Measurements from ENCODE around the gene BCAS3.

Gene BCAS3

DNA sequence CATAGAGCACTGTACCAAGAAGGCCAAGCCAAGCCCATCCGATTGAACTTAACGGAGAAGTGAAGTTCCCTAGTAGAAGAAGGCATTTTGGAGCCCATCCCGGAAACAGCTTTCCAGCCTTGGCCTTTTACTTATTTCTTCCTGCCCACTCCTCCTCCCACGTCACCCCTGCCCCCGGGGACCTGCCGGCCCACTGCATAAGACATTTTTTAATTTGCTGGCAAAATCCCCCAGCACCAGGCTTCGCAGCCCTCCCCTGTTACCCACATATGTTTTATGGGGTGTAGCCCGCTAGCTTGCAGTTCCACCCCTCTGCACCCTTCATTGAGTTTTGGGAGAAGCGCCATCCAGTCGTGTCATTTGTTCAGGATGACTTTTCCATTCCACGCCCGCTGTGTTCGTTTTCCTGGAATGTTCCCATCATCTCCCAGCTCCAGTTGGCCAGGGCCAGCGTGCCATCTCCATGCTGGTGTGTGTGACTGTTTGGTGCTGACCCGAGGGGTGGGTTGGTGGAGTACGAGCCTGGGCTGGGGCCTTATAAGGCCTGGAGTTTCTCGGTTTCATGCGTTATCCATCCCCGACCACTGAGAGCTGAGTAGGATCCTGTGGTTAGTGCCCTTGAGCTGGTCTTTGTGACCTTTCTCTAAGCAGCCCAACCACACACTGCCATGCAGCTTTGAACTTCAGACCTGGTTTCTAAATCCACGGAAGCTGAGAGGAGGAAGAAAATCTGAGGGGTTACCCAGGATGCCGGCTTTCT, 702.0 kb downstream of the BCAS3 start:
- H3K27ac ChIP-seq (ENCODE audit: poor library complexity, severe bottlenecking) = no peak overlapping the region
- ATAC-seq (ENCODE audit: low read depth) = no peak

DNA sequence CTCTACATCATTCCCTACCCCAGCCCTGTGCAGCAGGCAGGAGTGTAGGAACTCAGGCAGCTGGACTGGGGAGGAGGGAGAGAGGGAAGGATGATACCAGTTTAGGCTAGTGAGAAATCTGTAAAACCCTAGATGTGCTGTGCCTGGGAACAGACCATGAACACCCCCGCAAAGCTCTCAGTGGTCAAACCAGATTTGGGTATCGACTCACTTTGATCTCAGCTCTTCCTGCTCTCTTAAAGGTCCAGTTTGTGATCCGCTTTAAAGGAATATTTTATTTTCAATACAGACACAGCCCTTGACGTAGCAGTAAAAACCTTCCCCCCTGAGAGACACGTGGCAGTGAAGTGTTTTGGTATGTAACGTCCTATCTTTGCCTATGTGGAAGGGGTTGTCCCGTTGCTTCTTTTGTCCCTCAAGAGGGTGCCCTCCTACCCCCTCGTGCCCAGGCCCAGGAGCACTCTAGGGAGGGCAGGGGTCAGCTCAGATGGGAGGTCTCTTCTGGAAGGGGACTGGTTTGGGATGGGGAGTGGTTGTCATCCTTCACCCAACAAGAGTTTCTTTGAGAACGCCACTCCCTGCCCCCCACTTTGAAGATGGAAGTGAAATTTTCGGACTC, 702.7 kb downstream of the BCAS3 start:
- Histone ChIP-seq H3K27ac (ENCODE audit: poor library complexity, severe bottlenecking) (no peak overlapping the region), H3K27me3 (ENCODE audit: insufficient read depth, poor library complexity, severe bottlenecking) (no peaks in the 10 kb centered on the region), H3K9me3 (ENCODE audit: severe bottlenecking) (no peaks in the 10 kb centered on the region), H3K4me3 (ENCODE audit: severe bottlenecking) (no peak overlapping the region), H3K36me3 (ENCODE audit: low read depth) (no peaks in the 10 kb centered on the region), H3K4me1 (ENCODE audit: insufficient read depth, poor library complexity, severe bottlenecking) (no peaks in the 10 kb centered on the region)
- DNase-seq (ENCODE audit: low spot score) (no peak), ATAC-seq (ENCODE audit: low read depth) (no peak)
- TF ChIP-seq CTCF (IDR thresholded peaks at IDR 0.05; ENCODE audit: poor library complexity, severe bottlenecking) = no peak

More for the DNA sequence above, 702.0 kb downstream of the BCAS3 start:
- Histone ChIP-seq H3K36me3 (ENCODE audit: low read depth) (no peaks in the 10 kb centered on the region), H3K4me3 (ENCODE audit: severe bottlenecking) (no peak overlapping the region), H3K27me3 (ENCODE audit: insufficient read depth, poor library complexity, severe bottlenecking) (no peaks in the 10 kb centered on the region), H3K4me1 (ENCODE audit: insufficient read depth, poor library complexity, severe bottlenecking) (no peaks in the 10 kb centered on the region), H3K9me3 (ENCODE audit: severe bottlenecking) (no peaks in the 10 kb centered on the region)
- no peak for TF ChIP-seq CTCF (IDR thresholded peaks at IDR 0.05; ENCODE audit: poor library complexity, severe bottlenecking)
- no peak for DNase-seq (ENCODE audit: low spot score)

DNA sequence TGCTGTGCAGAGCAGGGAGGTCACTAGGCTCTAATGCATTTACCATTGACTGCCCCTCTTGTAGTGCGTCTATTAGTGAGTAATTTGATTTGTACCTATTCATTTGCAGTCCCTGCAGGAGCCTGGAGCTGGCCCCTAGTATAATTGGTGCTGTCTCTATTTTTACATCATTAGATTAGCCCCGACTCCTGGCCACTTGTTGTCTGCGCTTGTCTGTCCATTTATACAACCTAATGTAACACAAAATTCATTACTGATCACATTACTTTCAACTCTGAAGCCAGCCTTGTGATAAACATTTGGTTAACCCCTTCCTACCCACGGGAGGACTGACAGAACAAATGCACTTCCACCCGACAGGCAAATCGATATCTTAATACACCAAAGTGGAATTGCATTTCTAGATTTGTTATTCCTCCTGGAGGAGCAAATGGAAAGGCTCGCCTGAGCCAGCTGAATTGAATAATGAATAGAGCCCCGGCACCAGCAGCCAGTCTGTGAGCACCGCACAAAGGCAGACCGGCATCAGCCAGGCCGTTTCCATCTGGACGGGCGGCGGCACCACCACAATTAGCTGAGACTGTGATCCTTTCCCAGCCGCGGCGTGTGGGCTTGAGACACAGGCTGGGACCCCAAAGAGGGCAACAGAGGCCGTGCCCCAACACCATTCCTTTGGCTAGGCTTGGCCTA, 703.3 kb downstream of the BCAS3 start:
- H3K4me3 ChIP-seq (ENCODE audit: severe bottlenecking) = no peak overlapping the region
- no peaks in the 10 kb centered on the region for H3K4me1 ChIP-seq (ENCODE audit: insufficient read depth, poor library complexity, severe bottlenecking)
- H3K27ac ChIP-seq (ENCODE audit: poor library complexity, severe bottlenecking) = no peak overlapping the region
- DNase-seq (ENCODE audit: low spot score) (no peak), ATAC-seq (ENCODE audit: low read depth) (no peak)
- H3K27me3 ChIP-seq (ENCODE audit: insufficient read depth, poor library complexity, severe bottlenecking) = no peaks in the 10 kb centered on the region
- H3K9me3 ChIP-seq (ENCODE audit: severe bottlenecking) = no peaks in the 10 kb centered on the region
- no peak for TF ChIP-seq CTCF (IDR thresholded peaks at IDR 0.05; ENCODE audit: poor library complexity, severe bottlenecking)
- no peaks in the 10 kb centered on the region for H3K36me3 ChIP-seq (ENCODE audit: low read depth)

- H3K27ac ChIP-seq (ENCODE audit: poor library complexity, severe bottlenecking) = no peak overlapping the region
- no peak for ATAC-seq (ENCODE audit: low read depth)
- TF ChIP-seq CTCF (IDR thresholded peaks at IDR 0.05; ENCODE audit: poor library complexity, severe bottlenecking) = no peak
These were observed 703.9 kb downstream of the BCAS3 start for GRCh38 chr17:61381537-61381936.

More at GRCh38 chr17:61381537-61381936, 703.9 kb downstream of the BCAS3 start:
- Histone ChIP-seq H3K9me3 (ENCODE audit: severe bottlenecking) (no peaks in the 10 kb centered on the region), H3K27me3 (ENCODE audit: insufficient read depth, poor library complexity, severe bottlenecking) (no peaks in the 10 kb centered on the region), H3K4me3 (ENCODE audit: severe bottlenecking) (no peak overlapping the region), H3K36me3 (ENCODE audit: low read depth) (no peaks in the 10 kb centered on the region), H3K4me1 (ENCODE audit: insufficient read depth, poor library complexity, severe bottlenecking) (no peaks in the 10 kb centered on the region)
- DNase-seq (ENCODE audit: low spot score) = no peak

All from RWPE2 (cell line).